Vagina (tissue), 2 donors: Measurements from ENCODE around the gene BFAR.

Experiments used
- POLR2A ChIP-seq, 2 donors: fragments of 450-650 bp; IDR thresholded peaks; one replicate each; pipeline ENCODE4 v1.6.1; 2017; ENCODE audit warnings: antibody characterized with exemption in 2 of 2, mild to moderate bottlenecking in 2 of 2, moderate library complexity in 2 of 2
- TF ChIP-seq, protein P1 (sequence below), 3 experiments: fragments of 450-650 bp in 2 of 3; fragments of 200-600 bp in 1 of 3; sonication (generic) in 1 of 3; IDR thresholded peaks; one replicate each; pipeline ENCODE4 v1.5.1; 2017 to 2019; ENCODE audit warnings: antibody characterized with exemption in 3 of 3, mild to moderate bottlenecking in 2 of 3, moderate library complexity in 2 of 3

- no peak for TF ChIP-seq POLR2A (IDR thresholded peaks at IDR 0.05)
- TF ChIP-seq, protein P1, sequence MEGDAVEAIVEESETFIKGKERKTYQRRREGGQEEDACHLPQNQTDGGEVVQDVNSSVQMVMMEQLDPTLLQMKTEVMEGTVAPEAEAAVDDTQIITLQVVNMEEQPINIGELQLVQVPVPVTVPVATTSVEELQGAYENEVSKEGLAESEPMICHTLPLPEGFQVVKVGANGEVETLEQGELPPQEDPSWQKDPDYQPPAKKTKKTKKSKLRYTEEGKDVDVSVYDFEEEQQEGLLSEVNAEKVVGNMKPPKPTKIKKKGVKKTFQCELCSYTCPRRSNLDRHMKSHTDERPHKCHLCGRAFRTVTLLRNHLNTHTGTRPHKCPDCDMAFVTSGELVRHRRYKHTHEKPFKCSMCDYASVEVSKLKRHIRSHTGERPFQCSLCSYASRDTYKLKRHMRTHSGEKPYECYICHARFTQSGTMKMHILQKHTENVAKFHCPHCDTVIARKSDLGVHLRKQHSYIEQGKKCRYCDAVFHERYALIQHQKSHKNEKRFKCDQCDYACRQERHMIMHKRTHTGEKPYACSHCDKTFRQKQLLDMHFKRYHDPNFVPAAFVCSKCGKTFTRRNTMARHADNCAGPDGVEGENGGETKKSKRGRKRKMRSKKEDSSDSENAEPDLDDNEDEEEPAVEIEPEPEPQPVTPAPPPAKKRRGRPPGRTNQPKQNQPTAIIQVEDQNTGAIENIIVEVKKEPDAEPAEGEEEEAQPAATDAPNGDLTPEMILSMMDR (IDR thresholded peaks at IDR 0.05) = no peak
Measured at GRCh38 chr16:14608111-14608566, 24.6 kb upstream of the BFAR start.
